ENCODE measurements around the gene VPS13D. TPM values are rescaled to one million over a fixed set of nuclear protein-coding genes. Genes with fewer than 3 reads are reported as not detected.

The VPS13D gene
- total and polyA plus RNA-seq, 10 donors, result 10.1 to 108 (median 86.3) TPM

DNA sequence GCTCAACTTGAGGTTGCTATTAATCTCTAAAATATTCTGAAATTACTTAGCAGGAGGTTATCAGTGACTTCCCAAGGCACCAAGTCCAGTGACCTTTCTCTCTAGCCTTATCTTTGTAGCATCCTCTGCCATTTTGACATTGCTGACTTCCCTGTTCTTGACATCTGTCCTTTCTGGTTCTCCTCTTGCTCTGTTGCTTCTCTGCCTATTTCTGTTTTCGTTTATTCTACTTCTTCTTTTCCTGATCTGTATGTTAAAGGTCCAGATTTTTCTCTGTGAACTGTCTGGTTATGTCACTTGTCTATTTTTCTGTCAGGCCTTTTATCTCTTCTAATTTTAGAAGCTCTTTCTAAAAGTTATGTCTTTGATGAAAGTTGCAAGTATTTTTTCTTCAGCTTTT lies 178.8 kb downstream of the VPS13D start:
- Histone ChIP-seq H3K27me3 (replicated peaks in 1 of 7) (no peaks in the 10 kb centered on the region), H3K27ac (no peak overlapping the region), H3K4me1 (peaks cover 3 to 43% (median 32%) of the 10 kb centered on the region in 6 donors), H3K36me3 (peaks cover 2 to 83% (median 33%) of the 10 kb centered on the region in 6 donors), H3K4me3 (no peak overlapping the region), H3K9me3 (peaks cover 0 to 15% (median 14%) of the 10 kb centered on the region in 8 donors)
- TF ChIP-seq POLR2AphosphoS5 (IDR thresholded peaks at IDR 0.05), result no peak
- intact Hi-C loops (cut with DNase I; ENCODE audit: low total_unique reads), result loop anchor here (10.0 kb wide), 1 partner anchor 206 kb away; the partner anchor contains the start of gene DHRS3
- whole genome bisulfite sequencing, 5 donors, result 25 to 38% (median 26%) methylated on average over 1 of the region's 1 CpG
- no peak for DNase-seq

DNA sequence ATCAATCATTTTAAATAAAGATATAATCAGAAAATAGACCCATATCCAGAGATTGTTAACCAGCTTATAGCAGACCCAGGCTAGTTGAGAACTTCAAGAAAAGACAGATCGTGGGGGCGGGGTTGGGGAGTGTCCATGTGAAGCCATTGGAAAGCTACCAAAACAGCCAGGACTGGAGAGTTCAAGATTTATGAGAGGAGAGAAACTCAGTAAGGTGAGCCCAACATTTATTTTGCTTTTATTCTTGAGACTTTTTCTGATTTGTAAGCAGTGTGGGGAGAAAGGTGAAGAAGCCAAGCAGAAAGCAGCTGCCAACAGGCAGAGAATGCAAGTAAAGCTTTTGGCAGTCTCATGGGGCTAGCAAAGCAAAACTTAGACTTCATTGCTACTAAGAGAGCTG lies 179.9 kb downstream of the VPS13D start:
- intact Hi-C loops (cut with DNase I; ENCODE audit: low total_unique reads), result loop anchor here (10.0 kb wide), 1 partner anchor 205 kb away; the partner anchor contains the start of gene DHRS3

GRCh38 chr1:12410351-12410750 lies 180.5 kb downstream of the VPS13D start:
- peak overlapping the region in 1 of 8 donors; percentile 24 for H3K27ac ChIP-seq
- H3K4me1 ChIP-seq, result peaks cover 3 to 36% (median 27%) of the 10 kb centered on the region in 6 donors
- no peak overlapping the region for H3K4me3 ChIP-seq
- H3K36me3 ChIP-seq, result peaks cover 0 to 80% (median 19%) of the 10 kb centered on the region in 6 donors
- intact Hi-C loops (cut with DNase I; ENCODE audit: low total_unique reads), result no loop called here
- DNase-seq, result no peak
- no peak for TF ChIP-seq POLR2AphosphoS5 (IDR thresholded peaks at IDR 0.05)
- no peak for TF ChIP-seq POLR2A (IDR thresholded peaks at IDR 0.05)
- TF ChIP-seq, protein P1, sequence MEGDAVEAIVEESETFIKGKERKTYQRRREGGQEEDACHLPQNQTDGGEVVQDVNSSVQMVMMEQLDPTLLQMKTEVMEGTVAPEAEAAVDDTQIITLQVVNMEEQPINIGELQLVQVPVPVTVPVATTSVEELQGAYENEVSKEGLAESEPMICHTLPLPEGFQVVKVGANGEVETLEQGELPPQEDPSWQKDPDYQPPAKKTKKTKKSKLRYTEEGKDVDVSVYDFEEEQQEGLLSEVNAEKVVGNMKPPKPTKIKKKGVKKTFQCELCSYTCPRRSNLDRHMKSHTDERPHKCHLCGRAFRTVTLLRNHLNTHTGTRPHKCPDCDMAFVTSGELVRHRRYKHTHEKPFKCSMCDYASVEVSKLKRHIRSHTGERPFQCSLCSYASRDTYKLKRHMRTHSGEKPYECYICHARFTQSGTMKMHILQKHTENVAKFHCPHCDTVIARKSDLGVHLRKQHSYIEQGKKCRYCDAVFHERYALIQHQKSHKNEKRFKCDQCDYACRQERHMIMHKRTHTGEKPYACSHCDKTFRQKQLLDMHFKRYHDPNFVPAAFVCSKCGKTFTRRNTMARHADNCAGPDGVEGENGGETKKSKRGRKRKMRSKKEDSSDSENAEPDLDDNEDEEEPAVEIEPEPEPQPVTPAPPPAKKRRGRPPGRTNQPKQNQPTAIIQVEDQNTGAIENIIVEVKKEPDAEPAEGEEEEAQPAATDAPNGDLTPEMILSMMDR (IDR thresholded peaks at IDR 0.05 in 8 of 11, conservative IDR thresholded peaks at IDR 0.05 in 3 of 11), result no peak
- H3K27me3 ChIP-seq (replicated peaks in 1 of 7), result no peaks in the 10 kb centered on the region
- H3K9me3 ChIP-seq, result peaks cover 0 to 15% (median 14%) of the 10 kb centered on the region in 8 donors

More for the DNA sequence above, 179.9 kb downstream of the VPS13D start:
- H3K4me1 ChIP-seq, result peaks cover 3 to 42% (median 32%) of the 10 kb centered on the region in 6 donors
- DNase-seq, result no peak
- TF ChIP-seq, protein P1 (IDR thresholded peaks at IDR 0.05 in 8 of 11, conservative IDR thresholded peaks at IDR 0.05 in 3 of 11), result no peak
- TF ChIP-seq POLR2AphosphoS5 (IDR thresholded peaks at IDR 0.05) (no peak), POLR2A (IDR thresholded peaks at IDR 0.05) (no peak)
- H3K9me3 ChIP-seq, result peaks cover 0 to 15% (median 14%) of the 10 kb centered on the region in 8 donors
- H3K4me3 ChIP-seq, result no peak overlapping the region
- WGBS, 5 donors, result 97 to 99% (median 98%) methylated on average over 2 of the region's 2 CpGs
- peak overlapping the region in 1 of 8 donors; percentile 24 for H3K27ac ChIP-seq
- H3K27me3 ChIP-seq (replicated peaks in 1 of 7), result no peaks in the 10 kb centered on the region
- H3K36me3 ChIP-seq, result peaks cover 2 to 81% (median 26%) of the 10 kb centered on the region in 6 donors

GRCh38 chr1:12411098-12411497 lies 181.3 kb downstream of the VPS13D start:
- H3K27ac ChIP-seq, result no peak overlapping the region
- DNase-seq, result no peak
- peaks cover 0 to 15% (median 14%) of the 10 kb centered on the region in 8 donors for H3K9me3 ChIP-seq
- intact Hi-C loops (cut with DNase I; ENCODE audit: low total_unique reads), result no loop called here
- peaks cover 0 to 78% (median 16%) of the 10 kb centered on the region in 6 donors for H3K36me3 ChIP-seq
- WGBS, 5 donors, result 98 to 100% (median 99%) methylated on average over 3 of the region's 3 CpGs
- H3K4me3 ChIP-seq, result no peak overlapping the region
- no peaks in the 10 kb centered on the region for H3K27me3 ChIP-seq (replicated peaks in 1 of 7)
- H3K4me1 ChIP-seq, result peaks cover 3 to 32% (median 20%) of the 10 kb centered on the region in 6 donors
- TF ChIP-seq POLR2A (IDR thresholded peaks at IDR 0.05) (no peak), POLR2AphosphoS5 (IDR thresholded peaks at IDR 0.05) (no peak)
- TF ChIP-seq, protein P1 (IDR thresholded peaks at IDR 0.05 in 8 of 11, conservative IDR thresholded peaks at IDR 0.05 in 3 of 11), result no peak
